ENCODE data around the gene SLC7A6OS.
"Not testable (repeated sequence)": the region's sequence is repeated elsewhere in the genome, so short reads cannot be mapped to it uniquely, and the experiment has no call there.

The SLC7A6OS gene

DNA sequence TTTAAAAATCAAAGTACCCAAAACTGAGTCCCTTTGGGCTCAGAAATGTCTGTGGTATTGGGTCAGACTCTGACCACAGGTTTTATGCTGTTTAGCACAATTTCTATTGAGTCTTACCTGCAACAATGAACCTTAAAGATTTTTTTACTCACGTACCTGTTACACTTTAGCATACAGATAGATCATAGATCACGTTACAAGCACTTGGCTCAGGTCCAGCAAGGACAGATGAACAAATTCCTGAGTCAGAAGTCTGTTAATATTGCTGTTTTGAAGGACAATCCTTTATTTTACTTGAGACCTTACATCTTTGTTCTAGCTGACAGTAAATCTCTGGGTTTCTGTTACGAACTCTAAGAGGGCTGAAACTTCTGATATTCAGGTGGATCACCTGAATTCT, 12.8 kb downstream of the SLC7A6OS start:
- DNase-seq = no peak

DNA sequence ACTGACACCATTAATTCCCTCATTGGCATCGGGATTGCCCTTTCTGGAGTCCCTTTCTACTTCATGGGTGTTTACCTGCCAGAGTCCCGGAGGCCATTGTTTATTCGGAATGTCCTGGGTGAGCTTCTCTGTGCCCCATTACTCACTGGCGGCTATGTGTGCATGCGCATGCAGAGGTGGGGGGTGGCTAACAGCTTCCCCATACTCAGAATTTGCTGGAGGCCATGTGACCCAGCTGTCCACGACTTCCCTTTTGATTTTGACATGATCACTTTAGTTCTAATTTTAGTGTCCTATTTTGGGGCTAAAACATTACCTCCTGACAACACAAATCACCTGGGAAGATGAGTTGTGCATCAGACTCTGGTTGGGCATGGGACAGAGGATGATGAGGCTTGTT, 14.1 kb downstream of the SLC7A6OS start:
- no peak for DNase-seq

DNA sequence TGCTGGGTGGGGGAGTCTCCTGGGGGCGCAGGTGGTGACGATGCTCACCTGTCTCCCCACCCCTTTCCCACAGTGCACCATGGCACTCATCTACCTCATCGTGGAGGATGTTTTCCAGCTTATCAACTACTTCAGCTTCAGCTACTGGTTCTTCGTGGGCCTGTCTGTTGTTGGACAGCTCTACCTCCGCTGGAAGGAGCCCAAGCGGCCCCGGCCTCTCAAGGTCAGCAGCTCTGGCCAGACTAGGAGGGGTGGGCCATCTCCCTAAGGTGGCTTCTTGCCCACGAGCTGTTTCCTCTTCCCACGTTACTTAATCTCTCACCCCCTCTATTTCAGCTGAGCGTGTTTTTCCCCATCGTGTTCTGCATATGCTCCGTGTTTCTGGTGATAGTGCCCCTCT, 14.5 kb downstream of the SLC7A6OS start:
- no peak for DNase-seq

DNA sequence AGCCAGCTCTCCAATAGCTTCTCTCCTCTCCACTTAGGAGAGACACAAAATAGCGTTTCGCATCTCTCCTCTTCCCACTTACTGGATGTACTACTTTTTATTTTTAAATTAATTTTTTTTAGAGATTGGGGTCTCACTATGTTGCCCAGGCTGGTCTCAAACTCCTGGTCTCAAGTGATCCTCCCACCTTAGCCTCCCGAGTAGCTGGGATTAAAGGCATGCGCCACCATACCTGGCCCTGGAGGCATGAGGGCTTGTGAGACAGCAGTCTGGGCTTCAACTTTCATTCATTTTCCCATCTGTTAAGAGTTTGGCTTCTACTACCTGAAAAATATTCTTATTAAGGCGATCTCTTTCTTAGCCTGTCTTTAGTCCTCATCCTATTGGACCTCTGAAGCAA, 18.3 kb downstream of the SLC7A6OS start:
- no peak for DNase-seq

DNA sequence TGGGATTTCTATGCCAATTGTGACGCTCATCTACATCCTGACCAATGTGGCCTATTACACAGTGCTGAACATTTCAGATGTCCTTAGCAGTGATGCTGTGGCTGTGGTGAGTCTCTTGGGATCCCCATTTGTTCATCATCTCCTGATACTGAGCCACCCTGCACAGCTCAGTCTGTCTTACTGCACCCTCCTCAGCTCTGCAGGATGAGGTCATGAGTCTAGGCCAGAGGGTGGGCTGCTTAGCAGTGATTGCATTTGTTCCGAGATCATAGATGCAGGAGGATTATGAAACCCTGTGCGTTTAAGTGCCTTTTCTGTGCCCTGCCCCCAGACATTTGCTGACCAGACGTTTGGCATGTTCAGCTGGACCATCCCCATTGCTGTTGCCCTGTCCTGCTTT, 19.5 kb downstream of the SLC7A6OS start:
- DNase-seq = no peak

DNA sequence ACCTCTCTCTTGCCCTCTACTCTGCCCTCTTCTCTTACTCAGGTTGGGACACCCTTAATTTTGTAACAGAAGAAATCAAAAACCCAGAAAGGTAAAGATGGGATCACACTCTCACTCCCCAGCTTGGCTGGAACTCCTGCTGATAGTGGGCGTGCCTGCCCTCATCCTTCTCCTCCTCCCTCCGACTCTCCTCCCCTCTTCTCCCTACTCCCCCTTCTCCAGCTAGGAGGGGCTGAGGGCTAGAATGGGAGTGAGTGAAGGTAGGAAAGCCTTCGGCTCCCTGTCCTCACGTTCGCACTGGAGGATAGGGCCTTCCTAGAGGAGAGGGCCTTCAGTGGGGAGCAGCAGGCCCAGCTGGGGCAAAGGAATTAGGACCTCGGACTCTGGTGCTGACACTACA, 20.3 kb downstream of the SLC7A6OS start:
- DNase-seq = no peak

DNA sequence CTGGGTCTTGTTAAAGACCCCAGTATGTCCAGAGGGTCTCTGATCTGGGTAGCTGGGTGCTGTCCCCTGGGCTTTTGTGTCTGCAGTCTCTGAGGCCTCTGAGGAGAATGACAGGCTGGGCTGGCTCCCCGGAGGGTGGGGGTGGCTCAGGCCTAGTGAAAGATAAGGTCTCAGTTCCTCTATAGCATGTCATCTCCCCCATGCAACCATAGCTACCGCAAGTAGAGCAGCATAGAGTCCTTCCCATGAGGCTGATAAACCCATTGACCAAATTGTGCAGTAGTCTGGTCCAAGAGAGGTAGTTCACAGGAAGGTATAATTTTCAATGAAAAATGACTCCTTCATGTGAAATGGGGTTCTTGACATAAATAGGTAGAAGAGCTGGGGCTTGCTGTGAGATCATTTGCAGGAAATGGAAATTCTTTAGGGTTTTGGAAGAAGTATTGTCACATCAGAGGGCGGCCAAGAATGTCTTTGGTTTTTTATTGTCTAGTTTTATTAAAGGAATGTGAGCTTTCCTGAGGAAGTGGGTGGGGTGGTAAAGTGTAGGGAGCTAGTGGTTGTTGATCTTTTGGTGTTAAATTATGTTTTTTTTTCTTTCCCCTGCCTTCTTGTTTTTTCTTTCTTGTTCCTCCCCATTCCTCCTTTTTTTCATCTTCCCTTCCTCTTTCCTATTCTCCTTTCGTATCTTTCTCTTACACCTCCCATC, 21.0 kb downstream of the SLC7A6OS start:
- no peak for DNase-seq

DNA sequence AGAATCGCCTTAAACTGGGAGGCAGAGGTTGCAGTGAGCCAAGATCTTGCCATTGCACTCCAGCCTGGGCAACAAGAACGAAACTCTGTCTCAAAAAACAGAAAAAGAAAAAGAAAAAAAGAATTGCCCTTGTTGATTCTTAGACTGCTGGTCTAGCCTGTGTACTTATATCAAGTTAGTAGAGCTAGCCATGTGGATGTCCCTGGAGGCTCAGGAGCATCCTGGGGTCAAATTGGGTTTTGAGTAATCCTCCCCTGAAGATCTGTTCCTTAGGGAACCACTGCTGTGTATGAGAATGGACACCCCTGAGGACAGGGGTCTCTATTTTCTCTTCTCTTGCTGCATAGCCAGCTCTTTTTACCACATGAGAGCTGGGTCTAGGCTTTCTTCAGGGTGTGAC, 21.5 kb downstream of the SLC7A6OS start:
- DNase-seq = no peak

DNA sequence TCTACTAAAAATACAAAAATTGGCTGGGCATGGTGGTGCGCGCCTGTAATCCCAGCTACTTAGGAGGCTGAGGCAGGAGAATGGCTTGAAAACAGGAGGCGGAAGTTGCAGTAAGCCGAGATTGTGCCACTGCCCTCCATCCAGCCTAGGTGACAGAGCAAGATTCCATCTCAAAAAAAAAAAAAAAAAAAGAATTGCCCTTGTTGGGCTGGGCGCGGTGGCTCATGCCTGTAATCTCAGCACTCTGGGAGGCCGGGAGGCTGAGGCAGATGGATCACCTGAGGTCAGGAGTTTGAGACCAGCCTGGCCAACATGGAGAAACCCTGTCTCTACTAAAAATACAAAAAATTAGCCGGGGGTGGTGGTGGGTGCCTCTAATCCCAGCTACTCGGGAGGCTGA, 21.9 kb downstream of the SLC7A6OS start:
- DNase-seq = not testable (repeated sequence)

DNA sequence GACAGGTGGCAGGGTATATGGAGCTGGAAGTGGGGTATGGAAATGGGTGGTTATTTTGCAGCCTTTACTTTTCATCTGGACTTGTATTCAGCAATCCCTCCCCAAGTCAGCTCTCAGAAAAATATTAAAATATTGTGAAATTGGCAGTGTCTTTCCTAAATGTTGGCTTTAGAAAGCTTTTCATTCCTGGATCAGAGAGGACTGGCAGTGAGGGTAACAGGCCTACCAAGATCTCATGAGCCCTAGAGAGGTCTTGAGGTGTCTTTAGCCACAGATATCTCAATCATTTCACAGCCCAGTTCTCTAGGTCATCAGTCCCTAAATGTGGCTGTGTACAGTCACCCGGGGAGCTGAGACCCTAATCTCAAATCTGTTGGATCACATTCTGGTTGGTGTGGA, 22.5 kb downstream of the SLC7A6OS start:
- no peak for DNase-seq

DNA sequence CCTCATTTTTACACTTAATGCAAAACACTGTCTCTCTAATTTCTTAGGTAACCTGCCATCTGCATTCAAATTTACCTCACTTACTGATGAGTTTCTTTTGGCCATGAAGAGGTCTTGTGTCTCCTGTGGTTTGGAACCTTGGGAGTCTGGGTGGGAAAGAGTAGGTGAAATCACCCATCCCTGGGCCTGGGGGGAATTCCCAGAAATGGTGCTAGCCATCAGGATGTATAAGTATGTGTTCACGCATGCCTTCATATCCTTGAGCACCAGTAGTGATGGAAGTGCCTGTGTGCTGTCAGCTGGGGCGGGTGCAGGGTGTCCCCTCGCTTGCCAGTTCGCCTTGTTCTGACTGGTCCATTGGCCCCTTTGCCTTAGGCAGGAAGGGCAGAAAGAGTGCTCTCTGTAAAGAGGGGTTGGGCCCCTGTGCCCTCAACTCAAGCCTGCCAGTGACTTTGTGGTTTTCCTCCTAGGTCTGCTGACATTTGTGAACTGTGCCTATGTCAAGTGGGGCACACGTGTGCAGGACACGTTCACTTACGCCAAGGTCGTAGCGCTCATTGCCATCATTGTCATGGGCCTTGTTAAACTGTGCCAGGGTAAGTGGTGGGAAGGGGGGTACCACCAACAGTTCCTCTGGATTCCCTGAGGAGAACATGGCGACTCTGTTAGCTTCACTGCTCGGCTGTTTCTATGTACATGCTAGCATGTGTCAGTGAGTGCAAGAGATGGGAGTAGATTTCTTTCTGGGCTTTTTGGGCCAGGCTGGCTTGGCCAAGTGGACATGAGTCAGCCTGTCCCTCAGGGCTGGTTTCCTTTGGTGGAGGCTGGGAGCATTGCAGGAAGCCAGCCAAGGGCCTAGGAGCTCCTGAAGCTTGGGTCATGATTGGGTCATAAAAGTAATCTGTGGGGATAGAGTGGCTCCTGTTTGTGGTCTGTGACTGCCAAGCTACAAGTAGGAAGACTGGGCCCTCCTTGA, 23.2 kb downstream of the SLC7A6OS start:
- no peak for DNase-seq

DNA sequence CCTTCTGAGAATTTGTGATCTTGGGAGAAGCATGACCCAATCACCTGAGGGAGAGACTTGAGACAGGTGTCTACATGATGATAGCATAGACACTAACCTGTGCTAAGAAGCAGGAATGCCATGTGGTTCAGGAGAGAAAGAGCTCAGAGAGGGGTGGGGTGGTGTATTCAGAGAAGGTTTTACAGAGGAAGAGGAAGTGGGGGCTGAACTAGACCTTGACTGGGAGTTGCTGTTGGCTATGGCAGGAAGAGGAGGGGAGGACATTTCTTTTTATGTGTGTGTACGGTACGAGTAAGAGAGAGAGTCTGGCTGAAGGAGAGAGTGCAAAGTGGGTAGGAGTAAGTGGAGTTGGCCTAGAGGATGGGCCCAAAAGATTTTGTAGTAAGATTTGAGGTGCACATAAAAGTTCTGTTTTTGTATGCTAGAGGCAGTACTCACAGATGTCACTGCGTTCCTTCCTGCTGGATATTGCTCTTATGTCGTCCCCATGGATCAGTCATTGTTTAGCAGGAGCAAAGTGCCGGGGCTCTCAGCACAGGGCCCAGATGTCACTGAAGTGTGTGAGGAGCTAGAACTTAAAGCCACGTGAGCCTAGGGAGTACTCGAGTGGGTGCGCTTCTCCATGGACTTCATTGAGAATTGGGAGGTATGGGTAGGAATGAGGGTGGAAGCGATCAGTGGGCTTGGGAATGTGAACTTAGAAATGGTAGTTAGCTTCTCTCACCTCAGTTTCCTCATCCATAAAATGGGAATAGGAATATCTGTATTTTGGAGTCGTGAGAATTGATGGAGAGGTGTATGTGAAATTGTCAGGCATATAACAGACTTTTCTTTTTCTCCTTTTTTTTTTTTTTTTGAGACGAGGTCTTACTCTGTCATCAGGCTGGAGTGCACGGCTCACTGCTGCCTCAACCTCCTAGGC, 24.3 kb downstream of the SLC7A6OS start:
- no peak for DNase-seq

DNA sequence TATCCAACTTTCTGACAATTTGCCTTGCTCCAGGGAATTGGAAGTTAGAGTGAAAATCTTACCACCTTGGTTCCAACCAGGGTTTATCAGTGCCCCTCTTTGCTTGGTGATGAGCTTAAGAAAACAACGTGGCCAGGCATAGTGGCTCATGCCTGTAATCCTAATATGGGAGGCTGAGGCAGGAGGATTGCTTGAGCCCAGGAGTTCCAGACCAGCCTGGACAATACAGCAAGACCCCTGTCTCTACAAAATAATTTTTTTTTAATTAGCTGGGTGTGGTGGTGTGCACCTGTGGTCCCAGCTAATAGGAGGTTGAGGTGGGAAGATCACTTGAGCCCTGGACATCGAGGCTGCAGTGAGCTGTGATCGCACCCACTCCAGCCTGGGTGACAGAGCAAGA, 25.1 kb downstream of the SLC7A6OS start:
- DNase-seq = no peak

DNA sequence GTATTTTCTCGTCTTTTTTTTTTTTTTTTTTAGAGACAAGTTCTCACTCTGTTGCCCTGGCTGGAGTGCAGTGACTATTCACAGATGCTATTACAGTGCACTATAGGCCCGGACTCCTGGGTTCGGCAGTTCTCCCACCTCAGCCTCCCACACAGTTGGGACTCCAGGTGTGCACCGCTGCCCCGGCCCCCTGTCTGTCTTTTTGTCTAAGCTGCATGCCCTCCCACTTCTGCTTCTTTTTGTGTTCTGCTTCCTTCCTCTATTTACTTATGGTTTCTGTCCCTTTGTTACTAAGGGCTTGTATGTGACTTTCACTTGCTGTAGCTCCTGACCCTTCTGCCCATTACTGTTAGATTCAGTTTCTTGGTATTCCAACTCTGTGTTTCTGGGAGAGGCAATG, 25.9 kb downstream of the SLC7A6OS start:
- DNase-seq = no peak

DNA sequence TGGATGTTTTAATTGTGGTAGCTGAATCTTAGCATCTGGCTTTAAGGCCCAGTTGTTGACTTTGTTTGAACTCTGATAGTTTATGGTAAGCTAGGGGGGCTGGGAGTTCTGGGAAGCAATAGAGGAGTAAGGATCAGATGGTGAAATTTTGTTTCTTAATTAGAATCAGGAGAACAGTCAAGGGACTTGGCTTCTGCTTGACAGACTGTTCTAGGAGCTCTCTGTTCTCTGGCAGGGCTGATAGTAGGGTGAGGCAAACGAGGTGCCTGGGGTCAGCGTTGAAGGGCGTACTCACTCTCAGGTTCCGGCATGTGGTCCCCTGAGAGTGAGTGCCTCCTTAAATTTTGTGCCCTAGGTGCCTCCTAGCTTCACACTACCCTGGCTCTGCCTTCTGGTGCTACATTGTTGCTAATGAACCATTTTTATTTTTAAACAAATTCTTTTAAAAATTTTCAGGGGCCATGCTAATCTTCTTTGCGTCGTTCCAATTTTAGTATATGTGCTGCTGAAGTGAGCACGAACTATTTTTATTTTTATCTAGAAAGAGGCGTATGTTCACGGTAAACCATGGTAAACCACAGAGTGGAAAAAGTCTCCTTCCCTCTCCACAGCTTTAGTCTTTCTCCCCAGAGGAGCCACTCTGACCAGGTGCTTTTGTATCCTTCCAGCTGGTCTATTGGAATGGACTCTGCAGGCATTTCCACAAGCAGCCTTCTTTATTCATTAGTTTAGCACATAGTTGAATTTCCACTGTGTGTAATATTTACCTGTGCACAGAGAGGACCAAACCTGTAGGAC, 26.7 kb downstream of the SLC7A6OS start:
- DNase-seq = no peak

DNA sequence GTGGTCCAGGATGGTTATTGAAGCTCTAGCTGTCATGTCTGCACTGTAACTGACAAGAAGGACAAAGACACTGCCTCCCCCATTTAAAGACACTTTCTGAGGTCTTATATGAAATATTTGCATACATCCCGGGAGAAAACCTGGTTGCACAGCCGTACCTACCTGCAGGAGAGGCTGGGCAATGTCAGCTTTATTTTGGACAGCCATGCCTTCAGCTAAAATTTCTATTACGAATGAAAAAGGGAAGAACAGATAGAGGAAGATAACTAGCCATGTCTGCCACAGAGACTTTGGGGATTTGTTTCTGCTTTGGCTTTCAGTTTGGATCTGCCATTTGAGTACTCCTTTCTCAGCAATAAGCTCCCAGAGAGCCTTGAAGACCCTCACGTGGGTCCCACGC, 27.4 kb downstream of the SLC7A6OS start:
- no peak for DNase-seq

DNA sequence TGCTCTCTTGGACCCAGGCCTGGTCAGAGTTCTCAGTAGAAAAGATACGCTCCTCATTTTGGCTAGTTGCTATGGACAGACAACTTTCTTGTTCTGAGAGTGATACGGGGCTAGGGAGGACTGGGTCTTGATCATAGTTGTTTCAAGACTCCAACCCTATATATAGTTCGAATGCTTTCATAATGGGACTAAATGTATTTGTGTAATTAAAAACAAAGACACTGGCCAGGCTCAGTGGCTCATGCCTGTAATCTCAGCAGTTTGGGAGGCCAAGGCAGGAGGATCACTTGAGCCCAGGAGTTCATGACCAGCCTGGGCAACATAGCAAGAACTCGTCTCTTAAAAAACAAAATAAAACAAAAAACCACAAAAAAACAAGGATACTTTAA, 28.7 kb downstream of the SLC7A6OS start:
- no peak for DNase-seq

DNA sequence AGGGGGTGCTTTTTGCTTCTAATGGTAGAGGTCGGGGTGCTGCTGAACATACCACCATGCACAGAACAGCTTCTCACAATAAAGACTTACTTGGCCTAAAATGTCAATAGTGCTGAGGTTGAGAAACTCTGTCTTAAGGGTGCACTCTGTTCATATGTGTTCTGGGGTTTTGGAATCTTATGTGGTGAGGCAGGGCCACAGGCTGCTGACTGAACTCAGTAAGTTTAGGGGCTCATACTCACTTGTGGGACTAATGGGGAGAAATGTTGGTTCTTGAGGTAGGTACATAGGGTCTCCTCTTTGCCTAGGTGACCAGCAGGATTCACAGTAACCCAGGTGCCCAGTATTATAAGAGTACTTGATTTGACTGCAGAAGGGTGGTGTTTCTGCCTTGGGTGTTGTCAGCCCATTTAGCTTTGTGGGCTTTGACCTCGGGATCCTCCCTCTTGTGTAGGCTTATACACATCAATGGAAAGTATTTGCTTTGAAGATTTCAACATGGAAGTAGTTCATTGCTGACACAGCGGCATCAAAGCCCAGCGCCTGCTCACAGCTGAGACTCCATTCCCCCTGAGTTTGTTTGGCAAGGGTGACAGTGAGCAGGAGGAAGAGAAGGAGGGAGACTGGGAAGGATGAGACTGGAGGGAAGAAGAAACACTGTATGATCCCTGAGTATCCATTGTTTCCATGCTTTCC, 29.2 kb downstream of the SLC7A6OS start:
- no peak for DNase-seq

DNA sequence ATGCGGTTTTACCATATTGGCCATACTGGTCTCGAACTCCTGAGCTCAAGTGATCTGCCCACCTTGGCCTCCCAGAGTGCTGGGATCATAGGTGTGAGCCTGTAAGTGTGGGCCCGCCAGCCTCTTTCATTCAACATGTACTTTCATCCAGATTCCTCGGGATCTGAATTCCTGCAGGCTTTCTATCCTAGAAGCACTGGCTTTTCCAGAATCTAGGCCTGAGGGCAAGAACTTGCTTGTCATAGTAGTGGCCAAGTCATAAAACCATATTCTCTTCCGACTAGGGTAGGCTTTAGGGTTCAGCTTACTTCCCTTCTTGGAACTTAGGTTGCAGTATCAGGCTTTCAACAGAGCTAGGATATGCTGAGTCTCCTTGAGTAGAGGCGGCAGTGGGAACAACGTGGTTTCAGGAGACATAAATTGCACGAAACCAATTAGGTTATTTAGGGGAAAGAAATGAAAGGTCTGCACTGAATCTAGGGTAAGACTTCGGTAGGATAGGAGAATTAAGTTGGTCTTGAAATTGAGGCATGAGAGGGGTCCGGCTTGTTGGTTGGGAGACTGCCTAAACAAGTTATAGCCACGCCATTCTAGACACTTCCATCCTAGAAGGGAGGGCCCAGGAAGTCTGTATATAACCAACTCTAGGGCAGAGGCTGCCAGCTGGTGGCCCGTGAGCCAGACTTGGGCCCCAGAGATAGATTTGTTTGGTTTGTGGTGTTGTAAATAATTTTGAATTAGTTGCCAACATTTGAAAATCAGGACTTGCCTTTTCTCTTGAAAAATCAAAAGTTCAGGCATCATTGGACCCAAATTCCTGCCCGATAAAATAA, 30.8 kb downstream of the SLC7A6OS start:
- no peak for DNase-seq

DNA sequence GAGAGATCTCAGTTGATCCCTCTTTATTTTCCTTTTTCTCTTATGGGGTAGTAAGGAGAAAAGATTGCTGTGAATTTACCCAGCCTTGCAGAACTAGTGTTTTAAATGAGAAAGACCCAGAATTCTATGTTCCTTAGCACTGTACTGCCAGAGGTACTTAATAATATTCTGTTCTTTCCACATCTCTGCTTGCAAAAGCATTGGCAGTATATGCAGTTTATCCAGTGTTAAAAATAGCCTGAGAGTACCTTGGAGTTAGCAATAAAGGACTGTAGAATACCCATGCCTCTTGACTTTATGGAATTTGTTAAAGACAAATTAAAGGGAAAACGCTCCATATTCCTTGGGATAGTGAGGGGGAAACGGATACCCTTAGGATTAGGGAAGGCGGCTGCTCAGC, 34.5 kb downstream of the SLC7A6OS start:
- no peak for DNase-seq
